ENCODE measurements around the gene MOB1A.
A peak's percentile ranks its signal among the peaks of the same experiment; 100 is the strongest.
"Not testable (repeated sequence)": the region's sequence is repeated elsewhere in the genome, so short reads cannot be mapped to it uniquely, and the experiment has no call there.

The MOB1A gene

DNA sequence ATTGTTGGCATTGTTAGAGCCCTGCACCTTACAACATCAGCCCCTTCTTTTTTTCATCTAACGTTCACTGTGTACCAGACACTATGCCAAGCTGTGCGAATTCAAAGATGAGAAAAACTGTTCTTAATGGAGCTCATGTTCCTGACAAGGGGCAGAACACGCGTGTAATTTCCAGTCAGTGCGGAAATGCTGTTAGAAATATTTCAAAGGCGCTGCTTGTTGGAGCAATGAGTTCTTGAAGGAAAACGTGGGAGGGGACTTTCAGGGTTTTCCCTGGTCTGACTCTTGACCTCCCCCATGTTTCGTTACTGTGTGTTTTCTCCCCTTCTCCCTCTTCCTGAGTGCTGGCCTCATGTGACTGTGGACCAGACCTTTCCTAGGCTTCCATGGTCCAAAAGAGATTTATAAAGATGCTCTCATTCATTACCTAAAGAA is 21.2 kb upstream of the MOB1A start:
- FAIRE-seq: peak; percentile 55
- no peak for DNase-seq (ENCODE audit: extremely low spot score, insufficient read length, low read depth)

DNA sequence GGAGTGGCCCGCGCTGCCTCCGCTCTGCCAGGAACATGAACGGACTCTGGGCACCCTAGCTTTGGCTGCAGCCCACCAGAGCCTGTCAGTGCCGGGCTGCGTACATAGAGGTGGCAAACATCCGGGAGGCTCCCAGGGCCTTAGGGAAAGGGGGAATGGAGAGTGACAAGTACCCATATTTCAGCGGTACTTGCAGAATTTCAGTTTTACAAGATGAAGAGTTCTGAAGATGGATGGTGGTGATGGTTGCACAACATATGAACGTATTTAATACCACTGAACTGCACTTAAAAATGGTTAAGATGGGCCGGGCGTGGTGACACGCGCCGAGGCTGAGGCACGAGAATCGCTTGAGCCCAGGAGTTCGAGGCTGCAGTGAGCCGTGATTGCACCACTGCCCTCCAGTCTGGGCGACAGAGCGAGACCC is 20.6 kb upstream of the MOB1A start:
- DNase-seq (ENCODE audit: extremely low spot score, insufficient read length, low read depth) (no peak), FAIRE-seq (no peak)

DNA sequence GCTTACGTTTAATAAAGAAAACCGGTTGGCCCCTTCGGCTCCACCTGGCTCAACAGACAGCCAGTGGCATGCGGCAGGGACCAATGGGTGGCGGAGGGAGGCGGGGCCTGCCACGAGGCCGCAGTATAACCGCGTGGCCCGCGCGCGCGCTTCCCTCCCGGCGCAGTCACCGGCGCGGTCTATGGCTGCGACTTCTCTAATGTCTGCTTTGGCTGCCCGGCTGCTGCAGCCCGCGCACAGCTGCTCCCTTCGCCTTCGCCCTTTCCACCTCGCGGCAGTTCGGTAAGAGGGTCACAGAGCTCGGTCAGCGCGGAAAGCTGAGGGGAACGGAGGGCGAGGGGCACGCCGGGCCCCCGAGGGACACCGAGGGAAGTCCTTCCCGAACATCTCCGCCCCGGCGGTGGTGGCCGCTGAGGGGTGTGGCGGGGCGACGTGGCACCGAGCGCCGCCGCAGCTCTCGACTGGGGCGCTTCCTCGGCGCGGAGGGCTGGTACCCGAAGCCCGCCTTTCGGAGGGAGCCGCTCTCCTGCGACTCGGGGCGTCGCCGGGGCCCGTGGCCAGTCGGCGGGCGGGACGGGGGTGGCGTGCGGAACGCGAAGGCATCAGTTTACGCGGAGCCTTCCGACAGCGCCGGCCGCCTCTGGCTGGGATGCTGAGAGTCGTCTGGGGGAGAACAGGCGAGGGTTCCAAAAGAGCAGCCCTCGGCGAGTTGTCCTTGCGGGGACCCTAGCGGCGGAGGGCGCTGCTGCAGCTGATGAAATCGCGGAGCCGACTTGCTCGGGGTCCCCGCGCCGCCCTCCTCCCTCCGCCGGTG is 20.0 kb upstream of the MOB1A start, which contains the start of gene MTHFD2:
MTHFD2 (plus strand) TSS at position 155 of the 814 bp plus-strand sequence; CDS start at position 182, 27 bp downstream.
- DNase-seq (ENCODE audit: extremely low spot score, insufficient read length, low read depth) (peak; percentile 91), FAIRE-seq (peak; percentile 95)

DNA sequence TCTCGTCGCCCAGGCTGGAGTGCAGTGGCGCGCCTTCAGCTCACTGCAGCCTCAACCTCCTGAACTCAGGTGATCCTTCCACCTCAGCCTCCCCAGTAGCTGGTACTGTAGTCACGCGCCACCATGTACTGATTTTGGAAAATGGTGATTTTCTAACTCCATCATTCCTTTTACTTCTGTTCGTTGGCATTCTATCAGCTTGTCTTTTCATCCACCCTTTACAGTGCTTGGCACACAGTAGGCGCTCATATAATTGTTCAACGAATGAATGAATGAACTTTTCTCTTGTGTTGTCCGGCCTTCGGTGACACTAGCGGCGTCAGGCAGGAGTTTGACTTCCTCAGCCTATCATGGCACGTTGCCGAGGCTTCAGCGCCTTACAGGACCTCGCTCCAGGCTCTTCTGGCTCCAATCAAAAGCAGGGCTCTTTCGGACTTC is 19.4 kb upstream of the MOB1A start:
- no peak for FAIRE-seq
- DNase-seq (ENCODE audit: extremely low spot score, insufficient read length, low read depth): no peak

DNA sequence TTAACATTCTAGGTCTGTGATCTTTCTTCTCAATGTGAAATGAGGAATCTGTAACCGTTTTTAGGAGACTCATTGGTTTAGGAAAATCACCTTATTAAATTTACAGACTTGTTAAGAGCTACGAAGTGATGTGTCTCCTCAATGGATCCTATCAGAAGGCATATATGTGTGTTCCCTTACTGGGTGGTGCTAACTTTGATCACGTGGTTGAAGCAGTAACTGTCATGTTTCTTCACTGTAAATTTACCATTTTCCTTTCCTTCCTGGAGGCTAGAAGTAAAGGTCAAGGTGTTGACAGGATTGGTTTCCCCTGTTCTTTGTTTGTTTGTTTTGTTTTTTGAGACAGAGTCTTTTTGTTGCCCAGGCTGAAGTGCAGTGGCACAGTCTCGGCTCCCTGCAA is 18.4 kb upstream of the MOB1A start:
- DNase-seq (ENCODE audit: extremely low spot score, insufficient read length, low read depth): no peak
- FAIRE-seq: no peak

DNA sequence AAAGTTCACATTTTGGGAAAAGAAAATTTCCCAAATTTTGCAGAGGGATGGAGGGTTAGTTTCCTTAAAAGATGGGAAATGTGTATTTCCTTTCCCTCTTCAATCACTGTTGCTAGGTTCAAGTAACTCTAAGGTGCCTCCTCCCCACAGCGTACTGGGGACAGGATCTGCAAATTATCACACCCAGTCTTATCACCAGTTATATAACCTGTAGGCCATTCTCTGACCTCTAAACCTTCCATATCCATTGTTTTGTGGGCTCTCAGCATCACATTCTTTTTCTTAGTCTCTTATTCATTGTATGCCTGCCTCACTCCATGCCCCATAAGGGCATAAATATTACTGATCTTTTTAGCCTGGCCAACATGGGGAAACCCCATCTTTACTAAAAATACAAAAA is 16.1 kb upstream of the MOB1A start:
- no peak for FAIRE-seq
- DNase-seq (ENCODE audit: extremely low spot score, insufficient read length, low read depth): no peak

DNA sequence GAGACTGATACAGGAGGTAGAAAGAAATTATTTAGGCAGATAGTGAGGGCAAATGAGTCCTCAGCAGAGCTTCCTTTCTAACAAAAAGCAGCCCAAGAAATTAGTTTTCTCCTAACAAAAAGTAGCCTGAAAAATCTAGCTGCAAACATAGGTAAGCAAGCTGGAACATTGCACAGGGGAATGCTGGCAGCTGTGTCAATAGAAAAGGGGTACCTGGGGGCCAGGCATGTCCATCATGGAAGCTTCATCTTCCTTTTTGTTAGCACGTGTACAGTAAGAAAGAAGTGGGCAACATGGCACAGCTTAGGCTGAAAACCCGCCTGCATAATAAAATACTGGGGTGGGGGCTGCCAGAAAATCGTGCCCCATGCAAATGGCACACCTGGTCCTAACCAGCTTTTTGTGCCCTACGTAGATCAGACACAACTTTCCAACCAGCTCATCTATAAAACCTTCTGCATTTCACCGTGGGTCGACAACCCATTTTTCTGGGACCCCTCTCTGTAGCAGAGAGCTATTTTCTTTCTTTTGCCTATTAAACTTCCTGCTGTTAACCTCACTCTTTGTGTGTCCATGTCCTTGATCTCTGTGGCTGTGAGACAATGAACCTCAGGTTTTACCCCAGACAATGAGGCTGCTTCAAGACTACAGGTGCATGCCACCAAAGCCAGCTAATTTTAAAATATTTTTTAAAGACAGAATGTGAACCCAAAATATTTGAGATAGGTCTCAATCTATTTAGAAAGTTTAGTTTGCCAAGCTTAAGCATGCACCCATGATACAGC is 13.1 kb upstream of the MOB1A start:
- FAIRE-seq (no peak), DNase-seq (ENCODE audit: extremely low spot score, insufficient read length, low read depth) (no peak)

DNA sequence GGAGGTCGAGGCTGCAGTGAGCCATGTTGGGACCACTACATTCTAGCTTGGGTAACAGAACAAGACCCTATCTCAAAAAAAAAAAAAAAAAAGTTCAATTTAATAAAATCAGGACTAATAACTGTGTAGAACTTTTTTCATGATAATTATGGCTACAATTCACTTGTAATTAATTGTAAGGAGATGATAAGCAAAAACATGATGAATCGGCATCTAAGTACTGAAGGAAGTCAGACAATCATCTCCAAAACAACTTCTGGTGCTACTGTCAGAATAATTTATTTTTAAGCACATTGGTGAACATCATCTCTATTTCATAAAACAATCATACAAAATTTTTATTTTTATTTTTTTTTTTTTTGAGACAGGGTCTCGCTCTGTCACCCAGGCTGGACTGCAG is 10.0 kb upstream of the MOB1A start:
- DNase-seq (ENCODE audit: extremely low spot score, insufficient read length, low read depth) (no peak), FAIRE-seq (no peak)

DNA sequence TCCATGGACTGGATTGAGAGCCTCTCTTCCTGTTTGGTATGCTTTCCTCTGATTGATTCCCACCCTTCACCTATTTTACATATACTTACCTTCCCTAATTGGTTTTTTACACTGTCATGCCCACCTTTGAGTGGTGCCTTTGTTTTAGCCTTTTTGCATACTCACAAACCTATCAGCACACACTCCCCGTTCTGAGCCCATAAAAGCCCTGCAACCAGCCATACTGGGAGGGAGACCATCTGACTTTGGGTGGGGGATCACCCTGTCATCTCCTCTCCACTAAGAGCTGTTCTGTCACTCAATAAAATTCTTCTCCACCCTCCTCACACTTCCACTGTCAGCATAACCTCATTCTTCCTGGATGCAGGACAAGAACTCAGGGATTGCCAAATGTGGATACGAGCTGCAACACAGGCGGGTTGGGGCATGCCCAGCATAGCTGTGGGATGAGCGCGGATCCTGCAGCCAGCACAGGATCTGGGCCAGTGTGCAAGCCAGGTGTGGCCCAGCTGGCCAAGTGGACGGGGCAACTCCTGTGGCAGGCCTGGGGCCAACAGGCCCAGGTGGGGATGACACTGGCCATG is 9.4 kb upstream of the MOB1A start:
- DNase-seq (ENCODE audit: extremely low spot score, insufficient read length, low read depth): no peak
- no peak for FAIRE-seq

DNA sequence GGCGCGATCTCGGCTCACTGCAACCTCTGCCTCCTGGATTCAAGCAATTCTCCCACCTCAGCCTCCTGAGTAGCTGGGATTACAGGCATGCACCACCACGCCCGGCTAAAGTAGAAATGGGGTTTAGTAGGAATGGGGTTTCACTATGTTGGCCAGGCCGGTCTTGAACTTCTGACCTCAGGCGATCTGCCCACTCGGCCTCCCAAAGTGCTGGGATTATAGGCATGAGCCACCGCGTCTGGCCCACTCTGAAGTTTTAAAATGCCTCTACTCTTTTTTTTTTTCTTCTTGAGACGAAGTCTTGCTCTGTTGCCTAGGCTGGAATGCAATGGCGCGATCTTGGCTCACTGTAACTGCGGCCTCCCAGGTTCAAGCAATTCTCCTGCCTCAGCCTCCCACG is 8.0 kb upstream of the MOB1A start:
- not testable (repeated sequence) for FAIRE-seq; DNase-seq (ENCODE audit: extremely low spot score, insufficient read length, low read depth)

DNA sequence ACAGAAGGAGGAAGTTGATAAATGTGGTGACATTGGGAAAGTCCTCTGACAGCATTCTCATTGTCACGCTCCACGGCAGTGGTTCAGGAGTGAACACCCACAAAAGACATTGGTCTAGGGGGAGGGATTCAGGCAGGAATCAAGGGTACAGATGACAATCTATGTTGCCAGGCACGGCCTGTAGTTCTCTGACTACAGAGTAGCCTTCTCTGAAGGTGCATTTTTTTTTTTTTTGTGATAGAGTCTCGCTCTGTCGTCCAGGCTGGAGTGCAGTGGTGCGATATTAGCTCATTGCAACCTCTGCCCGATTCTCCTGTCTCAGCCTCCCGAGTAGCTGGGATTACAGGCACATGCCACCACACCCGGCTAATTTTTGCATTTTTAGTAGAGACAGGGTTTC is 7.4 kb upstream of the MOB1A start:
- FAIRE-seq (peak; percentile 89), DNase-seq (ENCODE audit: extremely low spot score, insufficient read length, low read depth) (peak; percentile 48)

DNA sequence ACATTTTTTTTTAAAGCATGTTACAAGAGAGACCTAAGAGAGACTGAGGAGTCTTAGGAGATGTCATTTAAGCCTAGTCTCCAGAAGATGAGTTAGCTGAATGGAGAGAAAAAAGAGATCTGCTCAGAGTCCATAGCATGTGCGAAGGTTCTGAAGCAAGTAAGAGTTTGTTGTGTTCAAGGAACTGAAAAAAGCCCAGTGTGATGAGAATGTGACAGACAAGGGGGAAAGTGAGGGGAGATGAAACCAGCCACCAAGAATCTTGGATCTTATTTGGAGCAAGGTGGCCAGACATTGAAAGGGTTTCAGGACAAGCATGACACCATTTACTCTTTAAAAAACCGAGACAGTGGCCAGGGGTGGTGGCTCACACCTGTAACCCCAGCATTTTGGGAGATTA is 5.2 kb upstream of the MOB1A start:
- FAIRE-seq (peak; percentile 57), DNase-seq (ENCODE audit: extremely low spot score, insufficient read length, low read depth) (no peak)

DNA sequence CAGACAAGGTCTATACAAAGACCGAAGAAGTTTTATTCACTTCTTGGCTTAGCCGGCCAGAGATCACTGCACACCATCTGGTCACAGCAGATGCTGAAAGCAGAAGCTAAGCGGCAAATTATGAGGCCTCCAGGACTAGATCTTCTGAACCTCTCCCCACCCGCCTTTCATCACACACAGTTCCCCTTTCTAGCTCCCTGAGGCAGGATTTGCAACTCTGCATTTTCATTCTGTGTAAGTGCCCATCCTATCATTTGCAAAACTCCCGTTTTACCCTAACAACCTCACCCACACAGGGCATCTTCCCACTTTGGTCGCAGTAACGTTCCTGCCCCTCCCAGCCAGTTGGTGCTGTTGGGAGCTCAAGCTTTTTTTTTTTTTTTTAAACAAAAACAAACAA is 3.1 kb upstream of the MOB1A start:
- DNase-seq (ENCODE audit: extremely low spot score, insufficient read length, low read depth) (peak; percentile 15), FAIRE-seq (peak; percentile 94)

DNA sequence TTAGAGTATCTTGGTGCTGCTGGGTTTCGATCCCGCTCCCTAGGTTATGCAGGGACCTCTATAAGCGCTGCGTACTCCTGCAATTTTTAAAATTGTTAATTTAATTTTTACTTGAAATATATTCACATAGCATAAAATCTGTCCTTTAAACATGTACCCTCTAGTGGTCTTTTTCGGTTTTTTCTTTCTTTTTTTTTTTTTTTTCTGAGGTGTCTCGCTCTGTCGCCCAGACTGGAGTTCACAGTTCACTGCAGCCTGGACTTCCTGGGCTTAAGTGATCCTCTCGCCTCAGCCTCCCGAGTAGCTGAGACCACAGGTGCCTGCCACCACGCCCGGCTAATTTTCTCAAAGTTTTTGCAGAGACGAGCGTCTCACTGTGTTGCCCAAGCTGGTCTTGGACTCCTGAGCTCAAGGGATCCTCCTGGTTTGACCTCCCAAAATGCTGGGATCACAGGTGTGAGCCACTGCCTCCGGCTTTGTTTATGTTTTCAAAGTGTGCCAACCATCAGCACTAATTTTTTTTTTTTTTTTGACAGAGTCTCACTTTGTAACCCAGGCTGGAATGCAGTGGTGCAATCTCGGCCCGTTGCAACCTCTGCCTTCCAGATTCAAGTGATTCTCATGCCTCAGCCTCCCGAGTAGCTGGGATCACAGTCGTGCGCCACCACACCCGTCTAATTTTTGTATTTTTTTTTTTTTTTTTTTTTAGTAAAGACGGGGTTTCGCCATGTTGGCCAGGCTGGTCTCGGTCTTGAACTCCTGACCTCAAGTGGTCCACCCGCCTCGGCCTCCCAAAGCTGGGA is 585 bp upstream of the MOB1A start:
- no peak for DNase-seq (ENCODE audit: extremely low spot score, insufficient read length, low read depth)

DNA sequence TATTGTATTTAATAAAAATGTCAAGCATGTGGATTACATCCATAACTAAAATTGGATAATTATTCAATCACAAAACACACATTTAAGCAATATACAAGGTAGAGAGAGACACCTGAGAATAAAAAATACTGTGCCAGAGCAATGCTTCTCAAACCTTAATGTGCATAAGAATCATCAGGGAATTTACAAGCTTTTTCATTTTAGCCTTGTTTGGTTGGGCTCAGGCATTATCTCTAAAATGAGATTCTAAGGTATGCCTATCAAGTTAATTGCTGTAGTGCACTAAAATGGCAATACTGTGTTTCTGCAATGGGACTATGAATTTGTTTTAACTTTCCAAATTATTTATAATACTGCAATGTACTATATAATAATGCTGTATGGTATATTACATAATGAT is 983 bp downstream of the MOB1A start:
- no peak for DNase-seq (ENCODE audit: extremely low spot score, insufficient read length, low read depth)
- FAIRE-seq: no peak

More for the DNA sequence above, 585 bp upstream of the MOB1A start:
- no peak for FAIRE-seq

DNA sequence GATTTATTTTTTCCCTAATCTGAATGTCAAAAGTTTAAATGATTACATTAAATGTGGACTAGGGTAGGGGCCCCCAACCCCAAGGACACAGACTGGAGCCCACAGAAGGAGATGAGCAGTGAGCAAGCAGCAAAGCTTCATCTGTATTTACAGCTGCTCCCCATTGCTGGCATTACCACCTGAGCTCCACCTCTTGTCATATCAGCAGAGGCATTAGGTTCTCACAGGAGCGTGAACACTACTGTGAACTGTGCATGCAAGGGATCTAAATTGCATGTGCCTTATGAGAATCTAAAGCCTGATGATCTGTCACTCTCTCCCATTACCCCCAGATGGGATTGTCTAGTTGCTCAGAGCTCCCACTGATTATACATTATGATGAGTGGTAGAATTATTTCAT is 3.8 kb downstream of the MOB1A start:
- no peak for DNase-seq (ENCODE audit: extremely low spot score, insufficient read length, low read depth)
- no peak for FAIRE-seq

DNA sequence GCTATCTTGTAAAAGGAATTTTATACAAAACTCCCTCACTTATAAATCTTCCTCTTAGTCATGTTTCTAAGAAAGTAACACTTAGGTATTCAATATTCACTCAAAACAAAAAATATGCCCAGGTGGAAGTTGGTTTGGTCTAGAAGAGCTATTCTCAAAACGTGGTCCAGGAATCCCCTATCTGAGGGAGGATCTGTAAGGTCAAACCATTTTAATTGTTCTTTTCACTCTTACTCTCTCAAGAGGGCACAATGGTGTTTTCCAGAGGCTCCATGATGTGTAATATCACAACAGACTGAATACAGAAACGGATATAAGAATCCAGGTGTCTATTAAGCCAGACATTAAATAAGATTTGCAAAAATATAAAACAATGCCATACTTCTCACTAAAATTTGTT is 9.9 kb downstream of the MOB1A start:
- peak; percentile 21 for FAIRE-seq

DNA sequence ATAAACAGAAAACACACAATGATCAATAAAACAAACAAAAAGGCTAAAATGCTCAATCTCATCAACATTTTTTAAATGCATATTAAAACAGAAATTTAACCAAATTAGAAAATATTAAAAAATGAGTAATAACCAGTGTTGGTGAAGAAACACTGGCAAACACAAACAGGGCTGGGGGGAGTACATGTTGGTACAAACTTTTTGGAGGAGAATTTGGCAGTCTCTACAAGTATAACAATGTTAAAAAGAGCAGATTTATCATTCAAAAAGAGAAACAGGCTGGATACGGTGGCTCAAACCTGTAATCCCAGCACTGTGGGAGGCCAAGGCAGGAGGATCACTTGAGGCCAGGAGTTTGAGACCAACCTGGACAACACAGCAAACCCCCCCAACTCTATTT is 13.9 kb downstream of the MOB1A start:
- no peak for DNase-seq (ENCODE audit: extremely low spot score, insufficient read length, low read depth)
- no peak for FAIRE-seq

More for the DNA sequence above, 9.9 kb downstream of the MOB1A start:
- DNase-seq (ENCODE audit: extremely low spot score, insufficient read length, low read depth): no peak

DNA sequence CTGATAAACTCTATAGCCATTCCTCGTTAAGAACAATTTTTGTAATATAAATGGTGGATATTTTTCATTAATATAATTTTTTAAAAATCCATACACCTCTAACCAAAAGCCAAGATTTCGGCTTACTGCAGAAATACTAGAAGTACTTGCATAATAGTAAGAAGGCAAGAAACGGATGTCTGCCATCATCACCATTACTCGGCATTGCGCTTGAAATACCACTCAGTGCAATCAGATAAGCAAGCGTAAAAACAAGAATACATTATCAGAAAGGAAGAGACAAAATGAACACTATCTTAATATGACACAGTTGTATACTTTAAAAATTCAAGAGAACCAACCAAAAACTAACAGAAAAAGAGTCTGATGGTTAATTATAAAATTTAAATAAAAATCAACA is 15.7 kb downstream of the MOB1A start:
- no peak for DNase-seq (ENCODE audit: extremely low spot score, insufficient read length, low read depth)
- no peak for FAIRE-seq

DNA sequence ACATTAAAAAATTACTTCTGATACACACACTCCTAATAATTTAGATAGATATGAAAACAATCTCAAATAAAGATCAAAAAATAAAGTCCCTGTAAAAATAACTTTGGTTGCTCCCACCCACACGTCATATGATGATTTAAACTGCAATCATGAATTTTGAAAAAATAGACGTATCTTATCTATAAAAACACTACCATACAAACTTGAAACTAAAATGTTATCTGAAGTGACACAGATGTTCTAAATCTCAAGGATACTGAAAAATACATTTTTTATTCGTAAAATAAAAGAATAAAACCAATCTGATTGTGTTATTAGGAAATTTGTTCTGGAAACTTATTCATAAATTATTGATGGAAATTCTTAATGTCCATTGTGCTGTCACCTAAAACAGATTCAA is 22.8 kb downstream of the MOB1A start:
- no peak for FAIRE-seq

More for the DNA sequence above, 22.8 kb downstream of the MOB1A start:
- DNase-seq (ENCODE audit: extremely low spot score, insufficient read length, low read depth): no peak
